ENCODE data around the gene ITIH4. TPM values are rescaled to one million over a fixed set of nuclear protein-coding genes. Genes with fewer than 3 reads are reported as not detected.

The ITIH4 gene
- total RNA-seq, 1 donor from 2014 or later, result 0.13 TPM

GRCh38 chr3:52824037-52824436 is 6.4 kb downstream of the ITIH4 start:
- H3K4me3 ChIP-seq (ENCODE audit: low read depth, low read length), result no peak overlapping the region
- no peak for DNase-seq (ENCODE audit: low read depth)
- no peaks in the 10 kb centered on the region for H3K36me3 ChIP-seq (ENCODE audit: control insufficient read depth, insufficient read depth, low read length)
- no peak for TF ChIP-seq CTCF (IDR thresholded peaks at IDR 0.05; ENCODE audit: insufficient read depth, low read length, poor library complexity, severe bottlenecking)
- no peaks in the 10 kb centered on the region for H3K27me3 ChIP-seq (ENCODE audit: control insufficient read depth, insufficient read depth, low read length)

- TF ChIP-seq CTCF (IDR thresholded peaks at IDR 0.05; ENCODE audit: insufficient read depth, low read length, poor library complexity, severe bottlenecking), result no peak
- no peak for DNase-seq (ENCODE audit: low read depth)
Observed at GRCh38 chr3:52822363-52822762, 8.1 kb downstream of the ITIH4 start.

GRCh38 chr3:52820736-52821135 is 9.7 kb downstream of the ITIH4 start:
- H3K36me3 ChIP-seq (ENCODE audit: control insufficient read depth, insufficient read depth, low read length), result no peaks in the 10 kb centered on the region
- peak; percentile 70 for TF ChIP-seq CTCF (IDR thresholded peaks at IDR 0.05; ENCODE audit: insufficient read depth, low read length, poor library complexity, severe bottlenecking)
- H3K4me3 ChIP-seq (ENCODE audit: low read depth, low read length), result no peak overlapping the region
- no peak for DNase-seq (ENCODE audit: low read depth)
- no peaks in the 10 kb centered on the region for H3K27me3 ChIP-seq (ENCODE audit: control insufficient read depth, insufficient read depth, low read length)

More at GRCh38 chr3:52822363-52822762, 8.1 kb downstream of the ITIH4 start:
- no peak overlapping the region for H3K4me3 ChIP-seq (ENCODE audit: low read depth, low read length)
- no peaks in the 10 kb centered on the region for H3K36me3 ChIP-seq (ENCODE audit: control insufficient read depth, insufficient read depth, low read length)
- no peaks in the 10 kb centered on the region for H3K27me3 ChIP-seq (ENCODE audit: control insufficient read depth, insufficient read depth, low read length)

DNA sequence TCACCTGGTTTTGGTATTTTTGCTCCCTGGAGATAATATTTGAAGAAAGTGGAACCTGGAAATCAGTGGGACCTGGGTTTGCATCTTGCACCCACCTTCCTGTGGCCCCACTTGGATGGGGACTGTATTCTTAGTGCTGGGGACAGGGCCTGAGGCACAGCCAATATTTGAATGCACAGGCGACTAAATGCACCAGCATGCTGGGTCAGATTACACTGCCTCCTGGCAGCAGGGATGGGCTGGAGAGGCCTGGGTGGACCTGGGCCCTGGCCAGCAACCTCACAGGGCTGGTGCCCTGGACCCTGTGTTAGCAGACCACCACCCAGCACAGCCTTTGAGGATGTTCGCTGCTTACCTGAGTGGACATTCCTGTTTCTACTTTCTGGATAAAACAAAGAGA is 10.5 kb downstream of the ITIH4 start:
- no peak for TF ChIP-seq CTCF (IDR thresholded peaks at IDR 0.05; ENCODE audit: insufficient read depth, low read length, poor library complexity, severe bottlenecking)
- H3K27me3 ChIP-seq (ENCODE audit: control insufficient read depth, insufficient read depth, low read length), result no peaks in the 10 kb centered on the region
- DNase-seq (ENCODE audit: low read depth), result no peak
- H3K36me3 ChIP-seq (ENCODE audit: control insufficient read depth, insufficient read depth, low read length), result no peaks in the 10 kb centered on the region
- H3K4me3 ChIP-seq (ENCODE audit: low read depth, low read length), result no peak overlapping the region

GRCh38 chr3:52817860-52818259 is 12.6 kb downstream of the ITIH4 start:
- Histone ChIP-seq H3K4me3 (ENCODE audit: low read depth, low read length) (no peak overlapping the region), H3K27me3 (ENCODE audit: control insufficient read depth, insufficient read depth, low read length) (no peaks in the 10 kb centered on the region), H3K36me3 (ENCODE audit: control insufficient read depth, insufficient read depth, low read length) (no peaks in the 10 kb centered on the region)
- no peak for DNase-seq (ENCODE audit: low read depth)
- no peak for TF ChIP-seq CTCF (IDR thresholded peaks at IDR 0.05; ENCODE audit: insufficient read depth, low read length, poor library complexity, severe bottlenecking)

- Histone ChIP-seq H3K4me3 (ENCODE audit: low read depth, low read length) (no peak overlapping the region), H3K27me3 (ENCODE audit: control insufficient read depth, insufficient read depth, low read length) (no peaks in the 10 kb centered on the region), H3K36me3 (ENCODE audit: control insufficient read depth, insufficient read depth, low read length) (no peaks in the 10 kb centered on the region)
- DNase-seq (ENCODE audit: low read depth), result no peak
- TF ChIP-seq CTCF (IDR thresholded peaks at IDR 0.05; ENCODE audit: insufficient read depth, low read length, poor library complexity, severe bottlenecking), result no peak
Observed at GRCh38 chr3:52817221-52817620, 13.3 kb downstream of the ITIH4 start.
